ENCODE measurements around the gene PLOD2.
A peak's percentile ranks its signal among the peaks of the same experiment; 100 is the strongest.

Gene PLOD2

GRCh38 chr3:146165877-146166276 lies 4.9 kb upstream of the PLOD2 start:
- FAIRE-seq = no peak

- peak; percentile 81 for FAIRE-seq
Measured at GRCh38 chr3:146164971-146165769, 4.2 kb upstream of the PLOD2 start.

DNA sequence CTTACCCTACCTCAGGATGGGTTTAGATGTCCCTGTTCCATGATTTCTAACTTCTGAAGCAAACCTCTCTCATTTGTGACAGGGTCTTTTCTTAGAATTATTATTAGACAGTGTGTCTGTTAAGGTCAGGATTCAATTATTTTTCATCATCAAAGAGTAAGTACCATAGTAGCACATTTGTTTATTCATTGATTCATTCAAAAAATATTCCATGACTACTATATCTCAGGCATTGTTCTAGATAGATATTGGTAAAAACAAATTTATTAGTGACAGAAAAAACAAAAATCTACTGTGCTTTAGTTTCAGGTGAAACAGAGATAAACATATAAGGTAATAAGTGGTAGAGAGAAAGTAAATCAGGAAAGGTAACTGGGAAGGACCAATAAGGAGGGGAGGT lies 3.5 kb upstream of the PLOD2 start:
- FAIRE-seq = peak; percentile 92

GRCh38 chr3:146164071-146164470 lies 3.1 kb upstream of the PLOD2 start:
- no peak for FAIRE-seq

DNA sequence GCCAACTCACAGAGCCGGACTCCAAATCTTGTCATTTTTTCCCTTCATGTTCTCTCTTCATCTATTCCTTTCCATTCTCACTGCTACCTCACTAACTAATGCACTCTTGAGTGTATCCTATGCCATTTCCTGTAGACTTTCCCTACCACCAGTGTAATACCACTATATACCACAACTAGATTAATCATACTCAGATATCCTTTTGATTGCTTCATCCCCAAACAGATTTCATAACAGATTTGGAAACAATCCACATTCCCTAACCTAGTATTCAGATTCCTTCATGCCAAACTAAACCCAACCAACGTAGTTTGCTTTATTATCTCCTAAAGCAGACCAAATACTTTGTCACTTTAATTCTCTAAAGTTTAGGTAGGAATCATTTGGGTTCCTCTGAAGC lies 2.6 kb upstream of the PLOD2 start:
- no peak for FAIRE-seq

- FAIRE-seq = no peak
Measured at GRCh38 chr3:146162561-146162960, 1.6 kb upstream of the PLOD2 start.

DNA sequence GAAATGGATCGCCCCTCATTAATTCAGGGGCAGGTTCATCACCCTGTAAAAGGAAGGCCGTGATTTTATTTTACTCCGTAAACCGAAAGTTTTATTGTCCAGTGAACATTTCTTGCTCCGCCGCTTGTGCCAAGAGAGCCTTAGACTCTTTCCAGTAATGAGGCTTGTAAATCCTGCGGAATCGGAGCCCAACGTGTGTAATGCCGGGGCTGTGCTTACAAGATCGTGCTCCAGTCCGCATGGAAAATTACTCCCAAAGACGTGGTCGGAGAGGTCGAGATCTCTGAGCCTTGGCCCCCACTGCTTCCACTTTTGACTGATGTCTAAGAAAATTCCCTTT lies 649 bp upstream of the PLOD2 start:
- no peak for FAIRE-seq

GRCh38 chr3:146160321-146160963 lies 542 bp downstream of the PLOD2 start:
- no peak for FAIRE-seq

DNA sequence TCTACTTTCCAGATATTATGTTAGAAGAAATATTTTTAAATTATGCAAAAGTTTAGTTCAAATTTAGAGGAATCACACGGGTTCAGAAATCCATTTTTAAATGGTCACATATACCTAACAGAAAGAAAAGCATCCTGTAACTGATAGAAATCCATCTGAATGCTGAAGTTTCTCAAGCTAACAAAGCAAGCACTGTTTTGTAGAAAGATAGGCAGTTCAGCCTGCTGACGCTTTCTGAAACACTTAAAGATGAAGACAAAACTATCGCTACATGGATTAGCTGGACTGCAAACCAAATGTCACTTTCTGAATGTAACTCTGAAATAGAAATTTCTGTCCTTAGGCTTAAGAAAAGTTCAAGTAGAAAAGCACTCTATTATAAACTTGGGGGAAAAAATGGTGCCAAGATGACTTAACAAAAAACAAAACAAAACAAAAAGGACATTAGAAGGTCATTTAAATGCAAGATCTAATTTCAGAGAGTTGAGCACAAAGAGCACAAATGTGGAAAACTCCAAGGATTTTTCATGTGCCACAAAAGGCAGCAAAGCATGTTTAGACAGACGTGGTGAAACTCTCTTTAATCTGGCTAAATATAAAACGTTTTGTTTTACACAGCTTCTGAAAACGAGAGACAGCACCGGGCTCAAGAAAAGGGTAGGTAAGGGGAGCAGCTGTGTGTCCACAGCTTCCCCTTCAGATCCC lies 1.2 kb downstream of the PLOD2 start:
- FAIRE-seq = no peak

GRCh38 chr3:146159037-146159436 lies 1.9 kb downstream of the PLOD2 start:
- no peak for FAIRE-seq

GRCh38 chr3:146157325-146158060 lies 3.5 kb downstream of the PLOD2 start:
- FAIRE-seq = peak; percentile 5

DNA sequence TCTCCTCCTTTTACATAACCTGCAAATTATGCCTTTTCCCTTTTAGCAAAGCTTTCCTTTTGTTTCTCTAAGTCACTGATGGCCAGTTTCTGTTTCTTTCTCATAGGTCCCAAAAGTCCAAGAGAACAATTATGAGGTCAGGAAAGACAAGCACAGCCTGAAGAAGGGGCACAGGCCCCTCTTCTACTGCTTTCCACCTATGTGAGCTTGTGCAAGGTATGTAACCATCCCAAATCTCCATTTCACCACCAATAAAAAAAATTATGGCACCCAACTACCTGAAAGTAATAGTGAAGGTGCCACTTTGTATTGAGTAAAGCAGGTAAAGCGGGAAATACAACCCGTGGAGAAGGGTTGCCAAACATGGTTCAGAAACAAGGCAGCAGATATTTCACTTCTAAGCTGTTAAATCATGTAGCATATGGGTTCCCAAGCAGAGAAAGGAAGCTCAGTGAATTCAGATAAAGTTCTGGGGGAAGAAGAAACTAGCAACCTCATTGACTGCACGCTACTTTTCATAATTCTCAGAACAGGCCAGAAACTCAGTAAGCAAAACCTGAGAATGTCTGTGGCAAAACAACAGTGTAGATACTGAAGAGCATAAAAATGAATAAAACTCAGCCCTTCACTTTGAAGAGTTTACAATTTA lies 4.2 kb downstream of the PLOD2 start:
- no peak for FAIRE-seq

- FAIRE-seq = no peak
Measured at GRCh38 chr3:146156095-146156494, 4.9 kb downstream of the PLOD2 start.

DNA sequence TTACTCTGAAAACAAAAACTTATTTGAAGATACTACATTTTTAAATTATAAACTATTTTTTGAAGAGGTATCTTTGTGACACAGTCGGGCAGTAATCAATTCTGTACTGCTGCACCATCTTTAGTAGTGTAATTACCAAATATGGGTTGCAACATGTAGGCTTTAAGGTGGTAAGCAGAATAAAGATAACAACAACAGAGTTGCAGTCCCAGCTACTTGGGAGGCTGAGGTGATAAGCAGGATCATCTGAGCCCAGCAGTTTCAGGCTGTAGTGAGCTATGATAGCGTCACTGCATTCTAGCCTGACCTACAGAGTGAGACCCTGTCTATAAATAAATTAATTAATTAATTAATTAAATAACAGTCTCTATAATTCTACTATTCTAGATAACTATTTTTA lies 6.0 kb downstream of the PLOD2 start:
- no peak for FAIRE-seq

GRCh38 chr3:146154316-146154715 lies 6.7 kb downstream of the PLOD2 start:
- no peak for FAIRE-seq

GRCh38 chr3:146153429-146153828 lies 7.6 kb downstream of the PLOD2 start:
- FAIRE-seq = no peak

GRCh38 chr3:146152834-146153233 lies 8.2 kb downstream of the PLOD2 start:
- FAIRE-seq = no peak

- no peak for FAIRE-seq
Measured at GRCh38 chr3:146148468-146148931, 12.5 kb downstream of the PLOD2 start.

DNA sequence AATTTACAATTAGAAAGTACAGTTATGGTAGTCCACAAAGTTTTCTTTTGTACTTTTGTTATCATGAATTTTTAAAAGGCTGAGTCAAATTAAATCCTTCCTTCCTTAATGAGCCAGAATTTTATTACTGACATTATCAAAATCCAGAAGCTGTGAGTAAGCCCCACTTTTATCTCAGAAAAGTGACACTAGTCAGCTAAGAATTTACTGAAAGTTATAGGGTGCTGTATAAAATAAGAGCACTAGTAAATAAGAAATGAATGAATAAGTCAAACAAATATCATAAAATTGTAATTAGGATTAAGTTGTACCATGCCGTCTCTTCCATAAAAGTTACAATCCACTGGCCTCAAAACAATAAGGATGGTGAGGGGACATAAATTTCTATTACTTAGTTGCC lies 15.3 kb downstream of the PLOD2 start:
- peak; percentile 24 for FAIRE-seq

- FAIRE-seq = no peak
Measured at GRCh38 chr3:146142757-146143156, 18.2 kb downstream of the PLOD2 start.

DNA sequence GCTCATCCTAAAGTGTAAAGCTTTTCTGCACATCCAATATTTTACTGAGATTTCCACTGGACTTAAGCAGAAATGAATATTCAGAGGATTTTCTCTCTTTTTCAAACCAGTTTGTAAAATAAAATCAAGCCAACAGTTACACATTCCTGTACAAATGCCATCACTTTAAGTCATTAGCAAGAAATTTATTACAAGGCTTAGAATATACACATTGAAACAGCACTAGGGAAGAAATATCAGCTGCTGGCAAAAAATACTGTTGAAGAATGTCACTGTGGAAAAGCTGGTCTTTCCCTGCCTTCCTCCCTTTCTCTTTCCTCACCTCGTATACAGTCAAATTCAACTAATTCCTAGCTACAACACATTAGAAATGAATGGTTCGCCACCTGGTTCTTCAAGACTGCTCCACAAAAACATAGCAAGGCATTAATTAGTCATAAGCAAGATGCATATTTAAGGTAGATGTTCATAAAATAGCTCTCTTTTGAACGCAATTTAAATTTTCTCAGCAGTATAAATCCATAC lies 21.3 kb downstream of the PLOD2 start:
- no peak for FAIRE-seq

GRCh38 chr3:146138902-146139301 lies 22.1 kb downstream of the PLOD2 start:
- no peak for FAIRE-seq
